Large intestine (tissue), 3 donors: ENCODE results near the gene ADGRB2. TPM values are rescaled to one million over a fixed set of nuclear protein-coding genes. Genes with fewer than 3 reads are reported as not detected.

Experiments used
- DNase-seq, 2 donors: peaks; one replicate each; pipeline versions ENCODE4 v3.0.0 to v3.0.0-alpha.2; 2013
- H3K27ac ChIP-seq: one replicate; pipeline ENCODE4 v1.5.1; 2013; ENCODE audit warnings: low read length
- H3K27me3 ChIP-seq: 2 replicates; pipeline ENCODE4 v1.6.1; 2013; ENCODE audit warnings: low read length; ENCODE audit not compliant: control insufficient read depth, insufficient read depth
- H3K36me3 ChIP-seq: 2 replicates; pipeline ENCODE4 v1.6.1; 2013; ENCODE audit warnings: low read length; ENCODE audit not compliant: control insufficient read depth, insufficient read depth
- H3K4me1 ChIP-seq: one replicate; pipeline ENCODE4 v1.6.1; 2013; ENCODE audit warnings: low read length; ENCODE audit not compliant: control insufficient read depth, insufficient read depth
- H3K4me3 ChIP-seq: one replicate; pipeline ENCODE4 v1.5.1; 2013; ENCODE audit warnings: low read length
- H3K9me3 ChIP-seq: one replicate; pipeline ENCODE4 v1.6.1; 2013; ENCODE audit warnings: mild to moderate bottlenecking, low read depth, low read length, moderate library complexity; ENCODE audit not compliant: control insufficient read depth
- WGBS: methylation state at CpG from one replicate; pipeline ENCODE4 v1.1.5; 2013; ENCODE audit warnings: low lambda C conversion rate; ENCODE audit not compliant: insufficient coverage; 5-methylcytosine and 5-hydroxymethylcytosine counted together
- polyA plus RNA-seq: library from polyadenylated mRNA; unstranded; fragments of 120-200 nt; gene quantifications from one replicate; pipeline ENCODE4 v1.2.1, GENCODE V29; 2013

ADGRB2 gene
- polyA plus RNA-seq, 1 donor: 56.1 TPM

GRCh38 chr1:31765516-31765915 lies 1.4 kb upstream of the ADGRB2 start:
- Histone ChIP-seq H3K27ac (no peak overlapping the region), H3K36me3 (no peaks in the 10 kb centered on the region), H3K4me1 (peaks cover 47% of the 10 kb centered on the region), H3K9me3 (no peaks in the 10 kb centered on the region), H3K27me3 (peaks cover 35% of the 10 kb centered on the region), H3K4me3 (no peak overlapping the region)
- WGBS: no CpG with 5 or more reads among the region's 6 CpGs
- DNase-seq: peak in 1 of 2 donors; percentile 18

- Histone ChIP-seq H3K4me1 (peaks cover 50% of the 10 kb centered on the region), H3K36me3 (no peaks in the 10 kb centered on the region), H3K9me3 (no peaks in the 10 kb centered on the region), H3K27ac (no peak overlapping the region), H3K27me3 (peaks cover 35% of the 10 kb centered on the region), H3K4me3 (no peak overlapping the region)
- DNase-seq: peak in 1 of 2 donors; percentile 35
- WGBS: no CpG with 5 or more reads among the region's 5 CpGs
Measured at GRCh38 chr1:31765041-31765467, 914 bp upstream of the ADGRB2 start.

- no CpG with 5 or more reads among the region's 93 CpGs for WGBS
- DNase-seq: peak in 1 of 2 donors; percentile 36
- Histone ChIP-seq H3K9me3 (no peaks in the 10 kb centered on the region), H3K27ac (no peak overlapping the region), H3K4me1 (peaks cover 52% of the 10 kb centered on the region), H3K27me3 (peaks cover 35% of the 10 kb centered on the region), H3K36me3 (no peaks in the 10 kb centered on the region), H3K4me3 (peak overlapping the region; percentile 51)
Measured at GRCh38 chr1:31763671-31764311, 349 bp downstream of the ADGRB2 start.

- no peaks in the 10 kb centered on the region for H3K36me3 ChIP-seq
- H3K4me1 ChIP-seq: peaks cover 45% of the 10 kb centered on the region
- peak overlapping the region; percentile 51 for H3K4me3 ChIP-seq
- no peak overlapping the region for H3K27ac ChIP-seq
- H3K9me3 ChIP-seq: no peaks in the 10 kb centered on the region
- no CpG with 5 or more reads among the region's 60 CpGs for WGBS
- H3K27me3 ChIP-seq: peaks cover 35% of the 10 kb centered on the region
- peak in 1 of 2 donors; percentile 73 for DNase-seq
Measured at GRCh38 chr1:31762726-31763670, 1.1 kb downstream of the ADGRB2 start.

- H3K9me3 ChIP-seq: no peaks in the 10 kb centered on the region
- H3K27ac ChIP-seq: peak overlapping the region; percentile 21
- DNase-seq: no peak
- WGBS: no CpG with 5 or more reads among the region's 7 CpGs
- H3K4me3 ChIP-seq: peak overlapping the region; percentile 10
- peaks cover 45% of the 10 kb centered on the region for H3K4me1 ChIP-seq
- H3K36me3 ChIP-seq: no peaks in the 10 kb centered on the region
- peaks cover 35% of the 10 kb centered on the region for H3K27me3 ChIP-seq
Measured at GRCh38 chr1:31762323-31762722, 1.8 kb downstream of the ADGRB2 start.

GRCh38 chr1:31761883-31762282 lies 2.3 kb downstream of the ADGRB2 start:
- DNase-seq: no peak
- H3K27me3 ChIP-seq: peaks cover 35% of the 10 kb centered on the region
- peaks cover 45% of the 10 kb centered on the region for H3K4me1 ChIP-seq
- no peak overlapping the region for H3K4me3 ChIP-seq
- no CpG with 5 or more reads among the region's 6 CpGs for WGBS
- no peaks in the 10 kb centered on the region for H3K9me3 ChIP-seq
- H3K27ac ChIP-seq: peak overlapping the region; percentile 21
- H3K36me3 ChIP-seq: no peaks in the 10 kb centered on the region

- H3K4me1 ChIP-seq: peaks cover 45% of the 10 kb centered on the region
- H3K27me3 ChIP-seq: peaks cover 35% of the 10 kb centered on the region
- H3K4me3 ChIP-seq: peak overlapping the region; percentile 62
- H3K27ac ChIP-seq: peak overlapping the region; percentile 65
- peaks cover 3% of the 10 kb centered on the region for H3K9me3 ChIP-seq
- peak in 1 of 2 donors; percentile 85 for DNase-seq
- H3K36me3 ChIP-seq: no peaks in the 10 kb centered on the region
- no CpG with 5 or more reads among the region's 63 CpGs for WGBS
Measured at GRCh38 chr1:31760471-31761470, 3.4 kb downstream of the ADGRB2 start.

- Histone ChIP-seq H3K27ac (peak overlapping the region; percentile 11), H3K27me3 (peaks cover 28% of the 10 kb centered on the region), H3K36me3 (no peaks in the 10 kb centered on the region), H3K9me3 (peaks cover 3% of the 10 kb centered on the region), H3K4me3 (peak overlapping the region; percentile 62), H3K4me1 (peaks cover 44% of the 10 kb centered on the region)
- peak in 1 of 2 donors; percentile 80 for DNase-seq
- no CpG with 5 or more reads among the region's 10 CpGs for WGBS
Measured at GRCh38 chr1:31759298-31760023, 4.7 kb downstream of the ADGRB2 start.

- H3K27ac ChIP-seq: no peak overlapping the region
- H3K4me1 ChIP-seq: peaks cover 50% of the 10 kb centered on the region
- H3K9me3 ChIP-seq: peaks cover 3% of the 10 kb centered on the region
- H3K27me3 ChIP-seq: peaks cover 26% of the 10 kb centered on the region
- DNase-seq: no peak
- WGBS: no CpG with 5 or more reads among the region's 7 CpGs
- no peaks in the 10 kb centered on the region for H3K36me3 ChIP-seq
- no peak overlapping the region for H3K4me3 ChIP-seq
Measured at GRCh38 chr1:31758823-31759222, 5.3 kb downstream of the ADGRB2 start.
